ENCODE measurements around the gene SAGE1.
"Not testable (repeated sequence)": the region's sequence is repeated elsewhere in the genome, so short reads cannot be mapped to it uniquely, and the experiment has no call there.

DNA sequence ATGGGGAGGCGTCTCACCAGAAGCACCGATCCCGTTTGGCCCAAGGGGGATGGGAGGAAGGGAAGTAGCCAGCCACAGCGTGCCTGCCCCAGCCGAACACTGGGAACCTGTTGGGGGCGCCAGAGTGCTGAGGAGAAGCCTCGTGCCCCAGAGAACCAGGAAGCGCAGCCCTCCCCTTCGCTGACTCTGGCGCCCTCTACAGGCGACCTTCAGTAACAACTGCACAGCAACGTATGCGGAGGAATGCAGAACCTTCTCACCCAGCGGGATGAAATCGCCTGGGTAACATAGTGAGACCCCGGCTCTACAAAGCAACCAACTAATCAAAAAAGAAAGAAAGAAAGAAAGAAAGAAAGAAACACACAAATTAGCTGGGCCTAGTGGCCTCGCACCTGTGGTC lies 21.8 kb upstream of the SAGE1 start, which contains the start of gene CT45A9:
- TF ChIP-seq, protein P1, sequence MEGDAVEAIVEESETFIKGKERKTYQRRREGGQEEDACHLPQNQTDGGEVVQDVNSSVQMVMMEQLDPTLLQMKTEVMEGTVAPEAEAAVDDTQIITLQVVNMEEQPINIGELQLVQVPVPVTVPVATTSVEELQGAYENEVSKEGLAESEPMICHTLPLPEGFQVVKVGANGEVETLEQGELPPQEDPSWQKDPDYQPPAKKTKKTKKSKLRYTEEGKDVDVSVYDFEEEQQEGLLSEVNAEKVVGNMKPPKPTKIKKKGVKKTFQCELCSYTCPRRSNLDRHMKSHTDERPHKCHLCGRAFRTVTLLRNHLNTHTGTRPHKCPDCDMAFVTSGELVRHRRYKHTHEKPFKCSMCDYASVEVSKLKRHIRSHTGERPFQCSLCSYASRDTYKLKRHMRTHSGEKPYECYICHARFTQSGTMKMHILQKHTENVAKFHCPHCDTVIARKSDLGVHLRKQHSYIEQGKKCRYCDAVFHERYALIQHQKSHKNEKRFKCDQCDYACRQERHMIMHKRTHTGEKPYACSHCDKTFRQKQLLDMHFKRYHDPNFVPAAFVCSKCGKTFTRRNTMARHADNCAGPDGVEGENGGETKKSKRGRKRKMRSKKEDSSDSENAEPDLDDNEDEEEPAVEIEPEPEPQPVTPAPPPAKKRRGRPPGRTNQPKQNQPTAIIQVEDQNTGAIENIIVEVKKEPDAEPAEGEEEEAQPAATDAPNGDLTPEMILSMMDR (IDR thresholded peaks at IDR 0.05) = not testable (repeated sequence)
- TF ChIP-seq EZH2 (IDR thresholded peaks at IDR 0.05; ENCODE audit: borderline replicate concordance, insufficient read depth, low read depth, low read length, poor library complexity, severe bottlenecking) = not testable (repeated sequence)
